Suprapubic skin (tissue), 4 donors: ENCODE data around the gene TMEM50B. TPM values are rescaled to one million over a fixed set of nuclear protein-coding genes. Genes with fewer than 3 reads are reported as not detected.

Experiments
- DNase-seq, 2 donors: peaks; one replicate each; pipeline ENCODE4 v3.0.0-alpha.2; 2019; ENCODE audit warnings: low spot score in 2 of 2
- H3K27ac ChIP-seq: fragments of 200-600 bp; sonication (generic); one replicate; pipeline ENCODE4 v1.5.1; 2019
- H3K27me3 ChIP-seq: fragments of 200-600 bp; sonication (generic); one replicate; pipeline ENCODE4 v1.5.1; 2019
- H3K36me3 ChIP-seq: fragments of 200-600 bp; sonication (generic); one replicate; pipeline ENCODE4 v1.5.1; 2019
- H3K4me1 ChIP-seq: fragments of 200-600 bp; sonication (generic); one replicate; pipeline ENCODE4 v1.5.1; 2019
- H3K4me3 ChIP-seq: fragments of 200-600 bp; sonication (generic); one replicate; pipeline ENCODE4 v1.5.1; 2019; ENCODE audit warnings: mild to moderate bottlenecking
- H3K9me3 ChIP-seq: fragments of 200-600 bp; sonication (generic); one replicate; pipeline ENCODE4 v1.5.1; 2019
- CTCF ChIP-seq, 2 donors: fragments of 200-600 bp in 1 of 2; fragments of 450-650 bp in 1 of 2; sonication (generic) in 1 of 2; IDR thresholded peaks; one replicate each; pipeline ENCODE4 v1.5.1; 2016 to 2019; ENCODE audit warnings: antibody characterized with exemption in 2 of 2, mild to moderate bottlenecking in 1 of 2, moderate library complexity in 1 of 2
- EP300 ChIP-seq: sonication (generic); formaldehyde crosslinking; IDR thresholded peaks from one replicate; pipeline ENCODE4 v1.6.1; 2017; ENCODE audit warnings: antibody characterized with exemption
- POLR2A ChIP-seq, 2 donors: fragments of 450-650 bp; IDR thresholded peaks; one replicate each; pipeline ENCODE4 v1.6.1; 2017; ENCODE audit warnings: antibody characterized with exemption in 2 of 2, mild to moderate bottlenecking in 2 of 2, moderate library complexity in 2 of 2
- POLR2AphosphoS5 ChIP-seq, 3 donors: sonication (generic); formaldehyde crosslinking; IDR thresholded peaks; one replicate each; pipeline ENCODE4 v1.6.1; 2017; ENCODE audit warnings: antibody characterized with exemption in 3 of 3
- WGBS: methylation state at CpG from one replicate; pipeline ENCODE4 v1.1.5; 2018; 5-methylcytosine and 5-hydroxymethylcytosine counted together
- total RNA-seq, 4 donors: library from RNA; depleted of rRNA; stranded (reverse); fragments of >200 nt; gene quantifications; one replicate each; pipeline ENCODE4 v1.1.0, GENCODE V29; 2016

TMEM50B gene
- total RNA-seq, 4 donors from 2014 or later = 33.1 to 151 (median 59.8) TPM

GRCh38 chr21:33434770-33435360 lies 44.9 kb downstream of the TMEM50B start:
- DNase-seq = no peak
- Histone ChIP-seq H3K27ac (peak overlapping the region; percentile 88), H3K4me3 (no peak overlapping the region), H3K4me1 (peaks cover 32% of the 10 kb centered on the region), H3K36me3 (peaks cover 82% of the 10 kb centered on the region), H3K27me3 (no peaks in the 10 kb centered on the region), H3K9me3 (no peaks in the 10 kb centered on the region)
- WGBS = 38% methylated on average over 5 of the region's 5 CpGs
- TF ChIP-seq POLR2A (IDR thresholded peaks at IDR 0.05) = no peak
- no peak for TF ChIP-seq CTCF (IDR thresholded peaks at IDR 0.05)
- no peak for TF ChIP-seq POLR2AphosphoS5 (IDR thresholded peaks at IDR 0.05)
- TF ChIP-seq EP300 = no peak

DNA sequence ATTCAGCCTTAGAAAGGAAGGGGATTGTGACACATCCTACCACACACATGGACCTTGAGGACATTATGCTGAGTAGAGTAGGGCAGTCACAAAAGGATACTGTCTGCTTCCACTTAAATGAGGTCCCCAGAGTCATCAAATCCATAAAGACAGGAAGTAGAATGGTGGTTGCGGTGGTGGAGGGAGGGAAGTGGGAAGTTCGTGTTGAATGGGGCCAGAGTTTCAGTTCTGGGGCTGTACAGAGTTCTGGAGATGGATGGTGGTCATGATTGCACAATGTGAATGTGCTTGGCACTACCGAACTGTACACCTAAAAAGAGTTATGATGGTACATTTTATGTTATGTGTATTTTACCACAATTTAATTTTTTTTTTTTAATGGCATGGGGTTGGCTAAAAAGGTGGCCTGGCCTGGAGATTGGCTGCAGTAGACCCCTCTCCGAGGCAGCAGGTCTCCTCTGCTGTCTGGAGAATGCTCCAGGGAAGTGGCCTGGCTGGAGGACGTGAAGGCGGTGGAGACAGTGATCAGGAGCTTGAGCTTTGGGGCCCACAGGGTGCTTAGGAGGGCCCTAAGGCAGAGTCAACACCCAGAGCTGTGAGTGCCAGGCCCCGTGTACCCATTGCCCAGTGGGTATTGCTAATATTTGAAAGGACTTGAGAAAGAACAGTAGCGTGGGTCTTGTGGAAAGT lies 46.2 kb downstream of the TMEM50B start:
- Histone ChIP-seq H3K4me1 (peaks cover 38% of the 10 kb centered on the region), H3K36me3 (peaks cover 88% of the 10 kb centered on the region), H3K9me3 (no peaks in the 10 kb centered on the region), H3K4me3 (no peak overlapping the region), H3K27me3 (no peaks in the 10 kb centered on the region), H3K27ac (peak overlapping the region; percentile 88)
- TF ChIP-seq POLR2A (IDR thresholded peaks at IDR 0.05) (no peak), POLR2AphosphoS5 (IDR thresholded peaks at IDR 0.05) (no peak), CTCF (IDR thresholded peaks at IDR 0.05) (no peak), EP300 (no peak)
- WGBS = 83% methylated on average over 7 of the region's 8 CpGs
- DNase-seq = no peak

GRCh38 chr21:33433001-33433400 lies 46.8 kb downstream of the TMEM50B start:
- peaks cover 44% of the 10 kb centered on the region for H3K4me1 ChIP-seq
- no peaks in the 10 kb centered on the region for H3K27me3 ChIP-seq
- no peak for TF ChIP-seq POLR2A (IDR thresholded peaks at IDR 0.05)
- no peak for TF ChIP-seq EP300
- TF ChIP-seq POLR2AphosphoS5 (IDR thresholded peaks at IDR 0.05) = no peak
- TF ChIP-seq CTCF (IDR thresholded peaks at IDR 0.05) = no peak
- H3K36me3 ChIP-seq = peaks cover 88% of the 10 kb centered on the region
- H3K4me3 ChIP-seq = no peak overlapping the region
- no peak overlapping the region for H3K27ac ChIP-seq
- 91% methylated on average over 7 of the region's 8 CpGs for WGBS
- no peaks in the 10 kb centered on the region for H3K9me3 ChIP-seq
- no peak for DNase-seq

DNA sequence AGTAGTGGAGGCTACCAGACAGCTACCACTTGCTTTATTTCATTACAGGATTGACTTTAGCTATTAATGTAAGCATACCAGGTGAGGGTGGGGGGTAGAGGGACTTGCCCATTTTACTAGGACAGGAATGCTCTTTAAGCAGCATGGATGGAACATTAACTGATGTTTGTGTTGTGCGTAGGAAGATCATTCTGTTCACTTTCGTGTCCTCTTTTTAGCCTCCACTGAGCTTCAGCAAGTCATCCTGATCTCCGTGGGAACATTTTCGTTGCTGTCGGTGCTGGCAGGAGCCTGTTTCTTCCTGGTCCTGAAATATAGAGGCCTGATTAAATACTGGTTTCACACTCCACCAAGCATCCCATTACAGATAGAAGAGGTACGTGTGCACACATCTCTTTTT lies 47.3 kb downstream of the TMEM50B start:
- 90% methylated on average over 6 of the region's 6 CpGs for WGBS

More for the DNA sequence above, 47.3 kb downstream of the TMEM50B start:
- Histone ChIP-seq H3K9me3 (no peaks in the 10 kb centered on the region), H3K27me3 (no peaks in the 10 kb centered on the region), H3K27ac (no peak overlapping the region), H3K4me3 (no peak overlapping the region), H3K36me3 (peaks cover 85% of the 10 kb centered on the region), H3K4me1 (peaks cover 45% of the 10 kb centered on the region)
- no peak for DNase-seq
- TF ChIP-seq POLR2A (IDR thresholded peaks at IDR 0.05) (no peak), POLR2AphosphoS5 (IDR thresholded peaks at IDR 0.05) (no peak), CTCF (IDR thresholded peaks at IDR 0.05) (no peak), EP300 (no peak)
